Cardiac septum (tissue), 1 donor: ENCODE results near the gene EXO1. TPM values are rescaled to one million over a fixed set of nuclear protein-coding genes. Genes with fewer than 3 reads are reported as not detected.

Source experiments
- DNase-seq: peaks from one replicate; pipeline ENCODE4 v3.0.0-alpha.2; 2020; ENCODE audit warnings: low spot score
- intact Hi-C: fragments of 100-400 bp; cut with DNase I; formaldehyde crosslinking; loops from one replicate; pipeline ENCODE4 v1.14.0; 2022
- total RNA-seq: library from RNA; stranded (reverse); fragmentation: NEBNext Ultra II Directional; extraction: Animal tissue kit (Norgen Biotek cat#: 25700); gene quantifications from one replicate; pipeline ENCODE4 v1.2.1, GENCODE V29; 2021
- donor health status: DM: no; HTN: no; CAD: no.

EXO1 gene
- total RNA-seq, 1 donor from 2014 or later, result 0.40 TPM

DNA sequence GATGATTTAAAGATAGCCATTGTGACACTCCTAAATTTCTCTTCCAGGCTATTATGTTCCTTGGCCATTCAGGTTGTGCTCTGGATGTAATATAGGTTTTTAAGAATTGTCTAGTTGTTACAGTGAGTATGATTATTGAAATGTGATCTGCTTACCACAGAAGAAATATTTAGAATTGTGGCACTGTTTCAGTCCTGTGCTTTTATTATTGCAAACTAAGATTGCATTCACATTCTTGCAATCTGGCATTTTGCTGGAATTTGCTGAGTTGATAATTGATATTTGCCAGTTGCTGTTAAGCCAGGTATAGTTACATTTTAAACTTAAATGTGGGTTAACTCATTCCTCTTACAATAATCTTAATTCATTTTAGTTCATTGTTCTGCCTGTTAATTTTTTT lies 22.3 kb downstream of the EXO1 start:
- intact Hi-C loops, result no loop called here
- no peak for DNase-seq

GRCh38 chr1:241870746-241871430 lies 22.9 kb downstream of the EXO1 start:
- no peak for DNase-seq
- intact Hi-C loops, result no loop called here

DNA sequence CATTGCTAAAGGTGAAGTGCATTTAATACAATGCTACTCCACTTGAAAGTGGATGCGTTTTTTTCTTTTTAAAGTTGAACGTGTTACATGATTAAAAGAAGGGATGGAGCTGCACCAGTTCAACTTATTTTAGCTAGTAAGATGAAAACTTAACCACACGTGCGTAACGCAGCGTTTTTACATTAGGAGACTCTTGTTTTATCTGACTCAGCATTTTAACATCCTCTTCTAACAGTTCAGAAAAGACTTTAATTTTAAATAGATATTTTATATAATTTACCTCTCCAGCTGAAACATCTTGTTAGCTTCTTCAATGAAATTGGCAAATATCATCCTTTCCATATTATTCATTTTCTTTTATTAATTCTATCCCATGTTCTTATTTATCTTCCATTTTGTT lies 33.4 kb downstream of the EXO1 start:
- no peak for DNase-seq
- intact Hi-C loops, result no loop called here

GRCh38 chr1:241883159-241883558 lies 35.2 kb downstream of the EXO1 start:
- intact Hi-C loops, result no loop called here
- DNase-seq, result no peak

DNA sequence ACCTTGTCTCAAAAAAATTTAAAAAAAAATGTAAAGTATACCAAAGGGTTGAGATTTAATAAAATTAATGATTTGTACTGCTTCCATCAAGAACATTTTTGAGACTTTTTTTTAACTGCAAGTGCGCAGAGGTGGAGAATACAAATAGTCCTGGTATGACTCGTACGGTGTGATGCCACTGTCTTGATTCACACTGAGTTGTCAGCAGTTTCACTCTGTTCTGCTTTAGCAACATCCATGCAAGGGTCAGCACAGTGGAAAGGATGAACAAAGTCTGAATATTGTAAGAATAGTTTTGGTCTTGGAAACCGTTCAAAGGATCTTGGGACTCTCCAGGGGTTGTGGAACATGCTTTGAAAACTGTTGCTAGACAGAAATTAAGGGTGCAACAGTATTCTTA lies 40.2 kb downstream of the EXO1 start:
- intact Hi-C loops, result no loop called here

GRCh38 chr1:241891296-241891695 lies 43.3 kb downstream of the EXO1 start:
- intact Hi-C loops, result no loop called here
- no peak for DNase-seq

More for the DNA sequence above, 40.2 kb downstream of the EXO1 start:
- no peak for DNase-seq

- intact Hi-C loops, result no loop called here
- no peak for DNase-seq
These were observed 46.0 kb downstream of the EXO1 start for GRCh38 chr1:241894016-241894415.

DNA sequence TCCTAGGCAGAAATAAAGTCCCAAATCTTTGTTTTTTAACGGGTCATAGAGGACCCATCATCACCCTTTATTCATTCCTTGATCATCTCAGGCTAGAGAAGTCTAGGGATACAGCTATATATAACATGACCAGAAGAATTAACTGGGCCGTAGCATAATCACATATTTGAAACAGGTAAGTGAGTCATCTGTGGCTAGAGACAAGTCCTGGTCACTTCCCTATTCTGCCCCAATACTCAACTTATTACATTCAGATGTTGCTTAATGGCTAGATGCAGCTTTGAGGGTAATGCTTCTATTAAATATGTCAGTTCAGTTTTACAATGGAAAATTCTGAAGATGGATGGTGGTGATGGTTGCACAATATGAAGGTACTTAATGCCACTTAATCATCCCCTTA lies 47.0 kb downstream of the EXO1 start:
- no peak for DNase-seq
- intact Hi-C loops, result loop anchor here (5.0 kb wide), 2 partner anchors 102 to 122 kb away; partner anchors contain the start of gene MAP1LC3C

DNA sequence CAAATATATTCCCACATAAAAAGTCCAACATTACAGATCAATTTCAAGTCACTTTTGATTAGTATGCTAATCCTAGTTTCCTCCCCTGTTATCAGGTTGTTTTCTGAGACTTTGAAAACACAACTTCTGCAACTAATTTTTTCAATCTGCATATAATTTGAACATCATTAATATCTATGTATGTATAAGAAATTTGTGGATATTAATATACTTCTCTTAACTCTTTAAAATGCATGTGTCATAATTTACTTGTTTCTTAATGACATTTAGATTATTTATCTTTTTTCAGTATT lies 48.6 kb downstream of the EXO1 start:
- intact Hi-C loops, result loop anchor here (5.0 kb wide), 2 partner anchors 101 to 121 kb away; partner anchors contain the start of gene MAP1LC3C
- DNase-seq, result no peak

- intact Hi-C loops, result loop anchor here (5.0 kb wide), 2 partner anchors 98 to 118 kb away; partner anchors contain the start of gene MAP1LC3C
- DNase-seq, result no peak
These were observed 51.2 kb downstream of the EXO1 start for GRCh38 chr1:241899210-241899609.

GRCh38 chr1:241900381-241900780 lies 52.4 kb downstream of the EXO1 start:
- intact Hi-C loops, result no loop called here
- DNase-seq, result no peak

- intact Hi-C loops, result no loop called here
- no peak for DNase-seq
These were observed 54.5 kb downstream of the EXO1 start for GRCh38 chr1:241902391-241903065.

GRCh38 chr1:241916196-241916595 lies 68.2 kb downstream of the EXO1 start:
- intact Hi-C loops, result no loop called here
- no peak for DNase-seq

DNA sequence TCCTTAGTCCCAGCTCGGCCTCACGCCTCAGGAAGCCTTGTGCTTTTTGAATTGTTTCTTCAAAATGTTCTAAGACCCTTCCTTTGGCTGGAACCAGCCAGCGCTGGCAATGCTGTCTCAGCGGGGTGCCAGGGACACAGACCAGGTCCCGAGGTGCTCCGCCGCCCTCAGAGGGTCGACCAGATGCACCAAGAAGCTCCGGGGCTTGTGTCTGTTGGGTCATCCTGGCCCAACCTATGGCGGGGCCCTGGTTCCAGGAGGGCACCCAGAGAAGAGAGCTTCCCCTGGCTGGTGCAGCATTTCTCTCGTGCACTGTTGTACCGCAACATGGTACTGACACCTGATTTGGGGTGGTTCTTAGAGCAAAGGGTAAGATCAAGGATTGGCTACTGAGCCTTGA lies 69.5 kb downstream of the EXO1 start:
- intact Hi-C loops, result no loop called here

GRCh38 chr1:241918879-241919278 lies 70.9 kb downstream of the EXO1 start:
- no peak for DNase-seq
- intact Hi-C loops, result no loop called here

More for the DNA sequence above, 69.5 kb downstream of the EXO1 start:
- no peak for DNase-seq

DNA sequence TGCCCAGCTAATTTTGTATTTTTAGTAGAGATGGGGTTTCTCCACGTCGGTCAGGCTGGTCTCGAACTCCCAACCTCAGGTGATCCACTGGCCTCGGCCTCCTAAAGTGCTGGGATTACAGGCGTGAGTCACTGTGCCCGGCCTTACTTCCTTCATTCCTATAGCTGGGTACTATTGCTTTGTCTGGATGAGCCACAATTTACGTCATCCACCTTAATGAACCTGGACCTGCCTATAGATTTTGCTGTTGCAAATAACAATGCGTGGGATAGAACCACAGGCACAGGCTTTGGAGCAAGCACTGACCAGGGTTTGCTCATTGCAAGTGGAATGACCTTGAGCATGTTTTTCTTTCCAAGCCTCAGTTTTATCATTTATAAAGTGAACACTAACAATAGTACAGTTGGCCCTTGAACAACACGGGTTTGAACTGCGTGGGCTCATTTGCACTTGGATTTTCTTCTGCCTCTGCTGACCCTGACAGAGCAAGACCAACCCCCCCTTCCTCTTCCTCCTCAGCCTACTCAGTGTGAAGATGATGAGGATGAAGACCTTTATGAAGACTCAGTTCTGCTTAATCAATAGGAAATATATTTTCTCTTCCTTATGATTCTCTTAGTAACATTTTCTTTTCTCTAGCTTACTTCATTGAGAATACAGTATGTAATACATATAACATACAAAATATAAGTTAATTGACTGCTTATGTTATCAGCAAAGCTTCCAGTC lies 76.2 kb downstream of the EXO1 start:
- intact Hi-C loops, result no loop called here
- DNase-seq, result no peak

DNA sequence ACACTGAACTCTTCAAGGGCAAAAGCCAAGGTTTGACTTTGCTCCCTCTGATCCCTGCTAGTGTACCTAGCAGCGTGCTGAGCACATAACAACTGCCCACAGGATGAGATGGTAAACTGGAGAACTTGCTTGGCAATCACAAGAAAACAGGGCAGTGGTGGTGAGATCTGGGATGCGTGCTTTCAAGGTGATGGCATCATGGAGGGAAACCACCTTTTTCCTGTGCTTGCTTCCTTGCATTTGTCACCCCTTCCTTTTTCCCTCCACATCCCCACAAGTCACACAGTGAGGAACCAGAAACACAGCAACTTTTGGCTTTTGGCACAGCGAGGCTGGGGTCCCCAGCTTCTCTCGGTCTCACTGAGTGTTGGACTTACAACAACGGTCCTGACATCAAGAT lies 78.1 kb downstream of the EXO1 start:
- intact Hi-C loops, result no loop called here
- no peak for DNase-seq

- intact Hi-C loops, result no loop called here
- no peak for DNase-seq
These were observed 79.3 kb downstream of the EXO1 start for GRCh38 chr1:241927321-241927720.

- intact Hi-C loops, result no loop called here
- DNase-seq, result no peak
These were observed 84.8 kb downstream of the EXO1 start for GRCh38 chr1:241932845-241933244.

- intact Hi-C loops, result no loop called here
- DNase-seq, result no peak
These were observed 86.3 kb downstream of the EXO1 start for GRCh38 chr1:241934201-241934848.
